ENCODE results near the gene TEX261. TPM values are rescaled to one million over a fixed set of nuclear protein-coding genes. Genes with fewer than 3 reads are reported as not detected.

Gene TEX261
- polyA plus RNA-seq, 1 of the 3 experiments (the other 2 are of a cell fraction), result 44.3 TPM

GRCh38 chr2:70981866-70982810 is 12.5 kb downstream of the TEX261 start (continued):
- TF ChIP-seq CTCF (IDR thresholded peaks at IDR 0.05), result no peak

- TF ChIP-seq GATA2 (CRISPR knock-in tag; IDR thresholded peaks at IDR 0.05) (no peak), GABPA (IDR thresholded peaks at IDR 0.05; ENCODE audit: low read depth) (no peak), ZBTB33 (IDR thresholded peaks at IDR 0.05; ENCODE audit: borderline replicate concordance, low read depth) (no peak), ELF1 (IDR thresholded peaks at IDR 0.05) (no peak), RXRA (IDR thresholded peaks at IDR 0.05; ENCODE audit: borderline replicate concordance, low read depth) (no peak), TAF1 (IDR thresholded peaks at IDR 0.05; ENCODE audit: borderline replicate concordance, low read depth, low read length) (no peak), MXI1 (IDR thresholded peaks at IDR 0.05; ENCODE audit: low read depth, low read length) (no peak), EZH2phosphoT487 (IDR thresholded peaks at IDR 0.05; ENCODE audit: borderline replicate concordance, low read depth) (no peak), RCOR1 (IDR thresholded peaks at IDR 0.05; ENCODE audit: low read length) (no peak), RAD21 (IDR thresholded peaks at IDR 0.05; ENCODE audit: low read length) (no peak), POLR2AphosphoS5 (IDR thresholded peaks at IDR 0.05; ENCODE audit: low read depth, low read length) (no peak), CTCF (IDR thresholded peaks at IDR 0.05) (no peak), TCF12 (IDR thresholded peaks at IDR 0.05) (no peak), SMC3 (IDR thresholded peaks at IDR 0.05; ENCODE audit: low read depth, low read length) (no peak), YY1 (IDR thresholded peaks at IDR 0.05; ENCODE audit: low read depth) (no peak), CHD2 (IDR thresholded peaks at IDR 0.05; ENCODE audit: low read length, partially characterized antibody) (no peak)
- Histone ChIP-seq H3K9me3 (no peaks in the 10 kb centered on the region), H3K36me3 (replicated peaks in 1 of 2; ENCODE audit: control insufficient read depth in 1 of 2, insufficient read depth in 2 of 2, low read length in 1 of 2) (peaks cover 5 to 12% of the 10 kb centered on the region in 2 experiments), H3K9me2 (no peaks in the 10 kb centered on the region), H3K9ac (no peak overlapping the region), H3K79me2 (ENCODE audit: insufficient read depth) (no peaks in the 10 kb centered on the region), H2AFZ (ENCODE audit: low read depth) (no peak overlapping the region), H4K20me1 (ENCODE audit: insufficient read depth) (no peaks in the 10 kb centered on the region), H3K4me2 (no peak overlapping the region), H3K27ac (ENCODE audit: low read depth in 2 of 2, low read length in 1 of 2) (no peak overlapping the region), H3K27me3 (ENCODE audit: insufficient read depth) (no peaks in the 10 kb centered on the region), H3F3A (replicated peaks; ENCODE audit: insufficient read depth) (no peaks in the 10 kb centered on the region), H3K4me1 (ENCODE audit: control insufficient read depth in 1 of 2, insufficient read depth in 2 of 2, low read depth in 1 of 2, low read length in 1 of 2) (peaks cover 3% of the 10 kb centered on the region in 2 experiments; a peak in 3 of 4 replicates), H3K4me3 (ENCODE audit: low read depth in 2 of 2, low read length in 1 of 2) (no peak overlapping the region)
- ChIA-PET CTCF (interaction anchor here (0.5 to 7.3 kb wide), 4 partner anchors 10 to 111 kb away, joined by 3 to 41 read pairs (median 4); no protein-coding TSS in a partner anchor), POLR2A (no interaction called here)
- DNase-seq, result no peak
- WGBS (ENCODE audit: low lambda C conversion rate), result 74% methylated on average over 2 of the region's 2 CpGs
Measured at GRCh38 chr2:70981421-70981820, 13.3 kb downstream of the TEX261 start.
